Measurements from ENCODE around the gene GLTPD2. TPM values are rescaled to one million over a fixed set of nuclear protein-coding genes. Genes with fewer than 3 reads are reported as not detected.

Gene GLTPD2
- total RNA-seq, 1 experiment from 2014 or later, result not detected

DNA sequence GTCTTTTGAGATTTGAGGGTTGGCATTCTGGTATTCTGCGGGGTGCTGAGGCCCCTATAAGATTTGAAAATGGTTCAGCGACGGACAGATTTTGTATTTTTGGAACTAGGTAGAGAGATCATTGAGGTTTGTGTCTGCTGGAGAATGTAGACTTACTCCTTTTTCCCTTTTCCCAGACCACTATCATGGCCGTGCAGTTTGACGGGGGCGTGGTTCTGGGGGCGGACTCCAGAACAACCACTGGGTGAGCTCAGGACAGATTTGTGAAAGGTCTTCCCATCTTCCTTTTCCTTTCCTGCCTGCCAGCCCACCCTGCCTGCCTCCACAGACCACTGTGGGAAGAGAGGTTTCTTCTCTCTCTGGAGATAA is 7.8 kb downstream of the GLTPD2 start:
- peak; percentile 20 for DNase-seq (ENCODE audit: unreplicated experiment)
- Mint-ChIP-seq H3K27ac (ENCODE audit: low read depth, unreplicated experiment) (peak overlapping the region; percentile 88), H3K27me3 (ENCODE audit: insufficient read depth, unreplicated experiment) (no peaks in the 10 kb centered on the region), H3K36me3 (ENCODE audit: insufficient read depth, unreplicated experiment) (peaks cover 20% of the 10 kb centered on the region), H3K9me3 (ENCODE audit: unreplicated experiment) (no peaks in the 10 kb centered on the region), H3K4me3 (ENCODE audit: unreplicated experiment) (peak overlapping the region; percentile 96), H3K4me1 (ENCODE audit: insufficient read depth, unreplicated experiment) (peaks cover 4% of the 10 kb centered on the region)
- ChIA-PET POLR2A (interaction anchor here (0.5 to 3.0 kb wide), 19 partner anchors 10 to 230 kb away, joined by 3 to 41 read pairs (median 4); partner anchors contain the start of genes C17orf107, MINK1, PLD2 and SPAG7), CTCF (interaction anchor here (0.6 to 1.3 kb wide), 5 partner anchors 16 to 107 kb away, joined by 3 to 6 read pairs (median 4); no protein-coding TSS in a partner anchor)
- no TSS peak for BruUV-seq (replicated peaks)
- TF ChIP-seq, protein P1, sequence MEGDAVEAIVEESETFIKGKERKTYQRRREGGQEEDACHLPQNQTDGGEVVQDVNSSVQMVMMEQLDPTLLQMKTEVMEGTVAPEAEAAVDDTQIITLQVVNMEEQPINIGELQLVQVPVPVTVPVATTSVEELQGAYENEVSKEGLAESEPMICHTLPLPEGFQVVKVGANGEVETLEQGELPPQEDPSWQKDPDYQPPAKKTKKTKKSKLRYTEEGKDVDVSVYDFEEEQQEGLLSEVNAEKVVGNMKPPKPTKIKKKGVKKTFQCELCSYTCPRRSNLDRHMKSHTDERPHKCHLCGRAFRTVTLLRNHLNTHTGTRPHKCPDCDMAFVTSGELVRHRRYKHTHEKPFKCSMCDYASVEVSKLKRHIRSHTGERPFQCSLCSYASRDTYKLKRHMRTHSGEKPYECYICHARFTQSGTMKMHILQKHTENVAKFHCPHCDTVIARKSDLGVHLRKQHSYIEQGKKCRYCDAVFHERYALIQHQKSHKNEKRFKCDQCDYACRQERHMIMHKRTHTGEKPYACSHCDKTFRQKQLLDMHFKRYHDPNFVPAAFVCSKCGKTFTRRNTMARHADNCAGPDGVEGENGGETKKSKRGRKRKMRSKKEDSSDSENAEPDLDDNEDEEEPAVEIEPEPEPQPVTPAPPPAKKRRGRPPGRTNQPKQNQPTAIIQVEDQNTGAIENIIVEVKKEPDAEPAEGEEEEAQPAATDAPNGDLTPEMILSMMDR (IDR thresholded peaks at IDR 0.05; ENCODE audit: unreplicated experiment), result no peak
- intact Hi-C loops (cut with micrococcal nuclease), result loop anchor here (1.0 kb wide), 1 partner anchor 10 kb away; no protein-coding TSS in a partner anchor

DNA sequence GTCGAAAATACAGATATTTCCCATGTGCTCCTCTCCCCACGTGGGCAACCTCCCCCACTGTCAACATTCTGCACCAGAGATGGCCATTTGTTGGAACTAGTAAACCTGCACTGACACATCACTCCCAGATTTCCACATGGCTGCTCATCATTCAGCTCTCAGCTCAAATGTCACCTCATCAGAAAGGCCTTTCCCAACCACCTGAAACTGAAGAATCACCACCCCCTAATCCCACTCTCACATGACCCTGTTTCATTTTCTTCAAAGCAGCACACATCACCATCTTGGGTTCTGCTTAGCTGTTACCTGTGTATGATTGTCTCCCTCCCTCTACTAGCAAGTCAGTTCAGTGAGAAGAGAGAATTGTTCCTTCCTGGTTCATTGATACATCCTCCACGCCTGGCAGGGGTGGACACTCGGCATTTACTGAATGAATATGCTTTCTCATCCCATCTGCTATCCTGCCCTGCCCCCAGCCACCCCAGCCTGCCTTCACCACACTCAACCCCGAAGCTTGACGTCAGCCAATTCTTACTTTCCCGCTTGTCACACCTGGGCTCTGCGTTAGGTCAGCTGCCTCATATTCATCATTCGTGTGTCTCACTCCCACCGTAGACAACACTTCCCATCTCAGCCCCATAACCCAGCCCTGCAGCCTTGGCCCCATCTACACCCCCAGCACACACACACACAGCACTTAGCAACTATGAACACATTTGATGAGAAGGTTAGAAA is 11.9 kb downstream of the GLTPD2 start:
- no TSS peak for BruUV-seq (replicated peaks)
- ChIA-PET CTCF (interaction anchor here (2.0 kb wide), 1 partner anchor 10 kb away, joined by 7 read pairs; no protein-coding TSS in a partner anchor), POLR2A (interaction anchor here (0.6 to 3.0 kb wide), 3 partner anchors 10 to 144 kb away, joined by 3 to 11 read pairs (median 3); no protein-coding TSS in a partner anchor)
- Mint-ChIP-seq H3K36me3 (ENCODE audit: insufficient read depth, unreplicated experiment) (peaks cover 20% of the 10 kb centered on the region), H3K4me3 (ENCODE audit: unreplicated experiment) (no peak overlapping the region), H3K27me3 (ENCODE audit: insufficient read depth, unreplicated experiment) (no peaks in the 10 kb centered on the region), H3K27ac (ENCODE audit: low read depth, unreplicated experiment) (no peak overlapping the region), H3K9me3 (ENCODE audit: unreplicated experiment) (no peaks in the 10 kb centered on the region), H3K4me1 (ENCODE audit: insufficient read depth, unreplicated experiment) (peaks cover 4% of the 10 kb centered on the region)
- intact Hi-C loops (cut with micrococcal nuclease), result no loop called here
- TF ChIP-seq, protein P1 (IDR thresholded peaks at IDR 0.05; ENCODE audit: unreplicated experiment), result no peak
- DNase-seq (ENCODE audit: unreplicated experiment), result no peak

DNA sequence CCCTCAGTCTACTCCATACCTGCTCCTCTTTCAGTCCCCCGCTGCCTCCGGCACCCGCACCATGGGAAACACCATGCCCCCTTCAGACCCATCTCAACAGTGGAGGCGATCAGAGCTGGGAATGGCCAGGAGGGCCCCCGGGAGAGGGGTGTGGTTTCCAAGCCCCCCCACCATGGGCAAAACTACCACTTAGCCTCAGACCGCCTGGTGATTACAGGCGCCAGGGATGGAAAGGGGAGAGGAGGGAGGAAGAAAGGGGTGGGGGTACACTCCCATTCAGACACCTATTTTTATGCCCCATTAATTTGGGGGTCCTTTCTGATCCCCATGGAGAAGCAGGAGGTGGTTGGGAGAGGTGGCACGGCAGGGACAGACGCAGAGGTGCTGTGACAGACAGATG is 13.5 kb downstream of the GLTPD2 start, which contains the start of gene C17orf114:
C17orf114 (minus strand) TSS at position 101 of the 400 bp plus-strand sequence.
- TF ChIP-seq, protein P1 (IDR thresholded peaks at IDR 0.05; ENCODE audit: unreplicated experiment), result no peak
- POLR2A ChIA-PET, result no interaction called here
- intact Hi-C loops (cut with micrococcal nuclease), result no loop called here
- Mint-ChIP-seq H3K4me3 (ENCODE audit: unreplicated experiment) (no peak within 1 kb of the TSS), H3K36me3 (ENCODE audit: insufficient read depth, unreplicated experiment) (peaks cover 20% of the 10 kb centered on the region), H3K27ac (ENCODE audit: low read depth, unreplicated experiment) (no peak within 1 kb of the TSS), H3K4me1 (ENCODE audit: insufficient read depth, unreplicated experiment) (no peaks in the 10 kb centered on the region), H3K27me3 (ENCODE audit: insufficient read depth, unreplicated experiment) (no peaks in the 10 kb centered on the region), H3K9me3 (ENCODE audit: unreplicated experiment) (no peaks in the 10 kb centered on the region)
- DNase-seq (ENCODE audit: unreplicated experiment), result no peak
- no TSS peak for BruUV-seq (replicated peaks)
- CTCF ChIA-PET, result interaction anchor here (0.5 to 0.6 kb wide), 2 partner anchors 60 to 102 kb away, joined by 3 to 4 read pairs; no protein-coding TSS in a partner anchor

DNA sequence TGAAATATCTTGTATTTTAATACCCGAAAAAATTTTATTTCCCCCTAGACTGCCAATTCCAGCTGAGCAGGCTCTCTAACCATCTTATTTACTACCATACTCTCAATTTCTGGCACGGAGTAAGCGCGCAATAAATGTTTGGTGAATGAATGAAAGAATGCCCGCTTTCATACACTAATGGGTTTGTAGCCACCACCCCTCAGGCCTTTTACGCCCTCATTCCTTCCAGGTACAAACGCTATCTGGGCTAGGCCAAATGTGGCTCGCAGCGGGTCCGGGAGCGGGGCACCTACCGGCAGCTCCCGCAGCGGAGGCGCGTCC is 17.7 kb downstream of the GLTPD2 start:
- H3K27me3 Mint-ChIP-seq (ENCODE audit: insufficient read depth, unreplicated experiment), result no peaks in the 10 kb centered on the region
- intact Hi-C loops (cut with micrococcal nuclease), result loop anchor here (1.0 to 5.0 kb wide), 2 partner anchors 10 to 76 kb away; partner anchors contain the start of gene PSMB6
- no peak overlapping the region for H3K27ac Mint-ChIP-seq (ENCODE audit: low read depth, unreplicated experiment)

More for the DNA sequence above, 17.7 kb downstream of the GLTPD2 start:
- Mint-ChIP-seq H3K36me3 (ENCODE audit: insufficient read depth, unreplicated experiment) (peaks cover 28% of the 10 kb centered on the region), H3K4me3 (ENCODE audit: unreplicated experiment) (peak overlapping the region; percentile 77), H3K4me1 (ENCODE audit: insufficient read depth, unreplicated experiment) (peaks cover 17% of the 10 kb centered on the region), H3K9me3 (ENCODE audit: unreplicated experiment) (no peaks in the 10 kb centered on the region)
- TF ChIP-seq, protein P1 (IDR thresholded peaks at IDR 0.05; ENCODE audit: unreplicated experiment), result no peak
- BruUV-seq (replicated peaks), result TSS peak; percentile 65
- ChIA-PET CTCF (interaction anchor here (0.6 to 3.0 kb wide), 4 partner anchors 16 to 580 kb away, joined by 3 to 12 read pairs (median 4); no protein-coding TSS in a partner anchor), POLR2A (interaction anchor here (0.6 to 3.3 kb wide), 18 partner anchors 10 to 180 kb away, joined by 3 to 41 read pairs (median 4); partner anchors contain the start of genes GLTPD2, MINK1 and PSMB6)
- no peak for DNase-seq (ENCODE audit: unreplicated experiment)

Data from MCF 10A (cell line).